ENCODE results near the gene NSF.
"Not testable (repeated sequence)": the region's sequence is repeated elsewhere in the genome, so short reads cannot be mapped to it uniquely, and the experiment has no call there.

NSF gene

GRCh38 chr17:46632146-46632545 is 41.7 kb downstream of the NSF start:
- DNase-seq, result not testable (repeated sequence)

DNA sequence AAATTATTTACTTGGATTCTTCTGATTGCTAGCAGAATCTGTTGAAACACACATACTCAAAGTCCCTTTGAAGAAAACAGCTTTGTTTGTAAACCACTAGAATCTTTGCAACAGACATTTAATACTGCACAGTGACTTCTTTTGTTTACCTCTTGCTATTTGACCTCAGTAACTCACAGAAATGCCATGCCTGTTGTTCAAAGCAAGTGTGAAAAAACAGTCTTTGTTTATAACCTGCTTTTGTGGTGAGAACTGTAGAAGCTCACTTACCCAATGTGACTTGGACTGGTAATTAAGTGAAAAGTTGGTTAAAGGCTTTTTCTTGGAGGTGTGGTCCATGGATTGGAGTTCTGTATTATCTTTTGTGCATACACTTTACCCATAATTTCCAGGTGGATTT is 44.4 kb downstream of the NSF start:
- DNase-seq, result not testable (repeated sequence)

GRCh38 chr17:46641861-46642656 is 51.6 kb downstream of the NSF start:
- DNase-seq, result not testable (repeated sequence)

DNA sequence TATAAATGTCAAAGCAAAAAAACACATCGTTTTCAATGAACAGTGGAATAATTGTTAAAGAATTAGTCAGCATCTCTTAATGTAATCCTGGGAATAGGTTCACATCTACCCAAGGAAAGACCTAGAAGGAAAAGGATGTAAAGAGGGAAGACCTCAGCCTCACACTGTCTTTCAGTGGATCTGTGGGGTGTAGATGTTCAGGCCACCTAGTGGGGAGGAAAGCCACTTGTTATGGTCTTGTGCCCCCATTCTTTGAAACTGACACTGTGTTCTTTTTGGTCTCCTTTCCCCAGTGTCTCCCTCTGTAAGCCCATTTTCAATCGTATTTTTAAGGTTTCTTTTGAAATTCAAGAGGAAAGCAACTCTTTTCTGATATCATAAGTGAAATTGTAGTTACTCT is 56.8 kb downstream of the NSF start:
- not testable (repeated sequence) for DNase-seq

DNA sequence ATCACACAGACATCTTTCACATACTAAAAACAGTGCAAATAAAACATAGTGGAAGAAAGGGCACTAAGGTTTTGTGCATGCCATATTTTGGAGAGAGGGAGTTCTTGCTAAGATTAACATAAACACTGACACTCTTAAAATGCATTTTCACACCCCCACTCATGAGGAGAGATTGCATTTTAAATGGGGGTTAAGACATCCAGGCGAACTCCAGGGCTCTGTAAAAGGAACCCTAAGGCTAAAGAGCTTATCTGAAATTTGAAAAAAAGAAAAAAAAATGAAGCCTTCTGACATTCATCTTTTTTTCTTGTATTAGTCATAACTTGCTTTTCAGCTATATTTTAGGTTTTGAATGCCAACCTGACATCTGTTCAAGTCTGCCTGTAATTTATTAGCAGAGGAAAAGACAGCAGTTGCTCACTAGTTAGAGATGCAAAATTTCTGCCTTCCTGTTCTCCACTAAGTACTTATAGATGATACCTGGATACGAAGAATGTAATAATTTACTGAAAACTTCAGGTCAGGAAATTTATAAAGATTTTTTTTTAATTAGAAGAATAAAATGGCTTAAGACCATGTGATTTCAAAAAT is 57.3 kb downstream of the NSF start:
- DNase-seq, result not testable (repeated sequence)

DNA sequence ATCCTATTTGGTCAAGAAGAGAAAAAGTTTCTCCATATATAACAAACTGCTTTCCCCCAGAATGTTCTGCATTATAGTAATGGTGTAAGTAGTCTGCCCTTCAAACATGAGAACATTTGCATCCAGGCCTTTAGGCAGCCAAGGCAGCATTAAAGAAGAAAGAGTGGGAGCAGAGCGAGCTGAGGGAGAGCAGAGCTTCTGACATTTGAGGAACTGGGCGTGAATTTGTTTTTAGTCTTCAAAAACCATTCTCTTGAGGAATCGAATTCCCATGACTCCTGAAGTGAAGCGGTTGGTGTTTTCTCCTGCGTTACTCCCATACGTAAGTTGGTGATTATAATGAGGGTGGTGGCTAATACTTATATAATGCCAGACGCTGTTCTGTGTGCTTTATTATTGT is 58.8 kb downstream of the NSF start:
- DNase-seq, result not testable (repeated sequence)

DNA sequence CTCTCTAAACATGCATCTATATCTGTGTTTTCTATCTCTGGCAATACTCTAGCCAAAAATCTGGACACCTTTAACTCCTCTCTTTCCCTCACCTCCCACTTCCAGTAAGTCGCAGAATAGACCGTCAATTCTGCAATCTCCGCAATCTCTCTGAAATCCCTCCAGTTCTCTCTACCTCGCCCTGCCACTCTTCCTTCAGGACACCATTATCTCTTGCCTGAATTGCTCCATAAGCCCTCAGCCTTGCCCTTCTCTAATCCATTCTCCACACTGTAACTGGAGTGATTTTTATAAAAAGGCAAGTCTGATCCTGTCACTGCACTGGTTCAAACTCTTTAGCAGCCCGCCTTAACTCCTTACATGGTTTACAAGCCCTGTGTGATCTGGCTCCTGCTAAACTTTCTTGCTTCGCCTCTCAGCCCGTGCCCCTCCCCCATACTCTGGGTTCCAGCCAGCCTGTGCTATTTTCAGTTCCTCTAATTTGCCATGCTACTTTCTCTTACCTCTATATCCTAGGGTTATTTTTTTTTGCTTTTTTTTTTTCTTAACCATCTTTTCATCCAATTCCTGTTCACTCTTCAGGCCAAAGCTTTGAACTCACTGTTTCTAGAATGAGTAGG is 61.7 kb downstream of the NSF start:
- not testable (repeated sequence) for DNase-seq

- DNase-seq, result not testable (repeated sequence)
Observed at GRCh38 chr17:46658235-46658634, 67.8 kb downstream of the NSF start.

DNA sequence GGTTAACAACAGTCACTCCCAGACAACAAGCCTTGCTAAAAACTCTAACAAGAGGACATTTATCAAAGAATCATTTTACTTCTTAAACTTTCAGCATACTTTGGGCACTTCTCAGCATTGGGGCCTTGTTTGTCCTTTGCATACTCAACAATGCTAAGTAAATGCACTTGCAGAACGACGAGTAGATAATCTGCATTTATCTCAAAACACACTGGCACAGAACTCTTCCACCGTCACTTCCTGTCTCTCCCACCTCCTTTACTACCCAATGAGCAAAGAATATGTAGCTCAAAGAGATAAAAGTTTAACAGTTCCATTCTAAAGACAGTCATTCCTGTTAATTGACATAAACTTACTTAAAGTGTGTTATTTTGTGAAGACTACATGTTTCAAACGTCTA is 69.2 kb downstream of the NSF start:
- DNase-seq, result not testable (repeated sequence)

DNA sequence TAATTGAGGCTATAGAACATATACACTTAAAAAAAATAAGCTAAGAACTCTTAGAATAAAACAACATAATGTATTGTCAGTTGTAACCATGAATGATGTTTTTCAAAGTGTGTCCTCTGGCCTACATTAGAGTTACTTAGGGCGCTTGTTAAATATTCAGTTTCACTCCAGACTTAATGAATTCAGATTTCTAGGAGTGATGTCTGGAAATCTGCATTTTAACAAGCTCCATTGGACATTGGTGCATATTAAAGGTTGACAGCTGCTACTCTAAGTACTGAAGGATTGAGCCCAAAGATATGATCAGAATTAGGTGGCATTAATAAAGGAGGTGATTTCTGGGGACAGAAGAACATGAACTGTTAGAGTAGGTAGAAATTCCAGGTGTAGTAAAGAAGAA is 72.7 kb downstream of the NSF start:
- DNase-seq, result not testable (repeated sequence)

DNA sequence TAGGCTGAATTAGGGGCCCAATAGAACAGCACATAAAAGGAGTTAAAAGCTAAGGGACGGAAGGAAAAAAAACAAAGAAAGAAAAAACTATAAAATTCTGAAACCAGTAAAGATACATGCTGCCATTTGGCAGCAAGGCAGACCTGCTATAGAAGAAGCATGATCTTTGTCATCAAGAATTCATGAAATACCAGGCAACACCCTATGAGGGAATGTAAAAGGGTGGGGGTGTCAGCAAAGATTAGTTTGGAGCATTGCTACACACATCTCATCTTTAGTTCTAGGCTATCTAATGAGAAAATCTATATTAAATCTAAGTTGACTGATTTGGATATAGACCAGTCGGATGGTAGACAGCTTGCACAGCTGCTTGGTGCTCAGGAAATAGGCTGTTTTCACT is 73.1 kb downstream of the NSF start:
- not testable (repeated sequence) for DNase-seq

DNA sequence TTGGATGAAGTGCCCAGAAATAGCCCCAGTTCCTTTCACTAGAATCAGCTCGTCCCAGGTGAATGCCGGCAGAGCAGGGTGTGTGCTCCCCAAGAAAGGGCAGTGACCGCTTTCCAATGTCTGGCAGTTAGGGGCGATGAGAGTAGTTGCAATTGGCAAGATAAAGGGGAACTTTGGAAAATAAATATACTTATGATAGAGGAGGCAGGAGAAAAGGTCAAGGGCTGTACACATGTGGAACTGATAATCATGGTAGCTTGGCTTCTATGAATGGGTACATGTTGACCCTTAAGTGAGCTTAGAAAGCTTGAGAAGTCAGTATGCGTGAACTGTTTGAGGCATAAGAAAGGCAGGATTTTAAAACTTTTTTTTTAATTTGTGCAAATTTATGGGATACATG is 75.5 kb downstream of the NSF start:
- DNase-seq, result not testable (repeated sequence)

- DNase-seq, result not testable (repeated sequence)
Observed at GRCh38 chr17:46670789-46671188, 80.3 kb downstream of the NSF start.

DNA sequence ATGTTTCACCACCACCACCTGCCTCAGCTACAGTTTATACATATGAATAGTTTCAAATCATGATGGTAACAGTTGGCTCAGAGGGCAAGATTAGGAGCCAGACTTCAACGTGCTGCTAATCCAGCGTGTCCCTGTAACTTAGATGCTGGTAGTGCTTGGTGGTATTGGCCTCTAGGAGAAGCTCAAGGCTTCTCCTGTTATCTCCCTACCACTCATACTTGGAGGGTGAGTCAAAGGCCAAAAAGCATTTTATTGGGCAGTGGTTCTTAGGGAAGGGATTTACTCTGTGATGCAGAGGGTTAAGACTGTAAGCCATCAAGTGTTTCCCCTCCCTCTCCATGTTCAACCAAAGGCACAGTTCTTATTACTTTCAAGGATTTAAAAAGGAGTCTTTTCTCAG is 82.3 kb downstream of the NSF start:
- DNase-seq, result not testable (repeated sequence)

DNA sequence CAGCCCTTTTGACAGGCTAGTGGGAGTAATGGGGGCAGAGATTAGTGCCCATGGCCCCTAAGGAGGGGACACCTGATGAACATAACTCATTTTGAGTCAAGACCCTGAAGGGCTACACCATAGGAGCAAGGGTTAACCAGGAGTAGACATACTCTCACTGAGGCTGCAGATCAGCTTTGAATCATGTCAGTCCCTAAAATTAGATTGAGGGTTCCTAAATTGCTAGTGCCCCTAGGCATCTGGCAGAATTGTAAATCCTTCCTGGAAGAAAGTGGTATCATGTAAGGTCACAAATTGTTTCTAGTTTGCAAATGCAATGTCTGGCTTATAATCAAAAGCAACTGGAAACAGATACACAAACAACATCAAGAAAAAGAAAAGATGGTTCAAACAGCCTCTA is 87.3 kb downstream of the NSF start:
- not testable (repeated sequence) for DNase-seq

- DNase-seq, result not testable (repeated sequence)
Observed at GRCh38 chr17:46683653-46684052, 93.2 kb downstream of the NSF start.

DNA sequence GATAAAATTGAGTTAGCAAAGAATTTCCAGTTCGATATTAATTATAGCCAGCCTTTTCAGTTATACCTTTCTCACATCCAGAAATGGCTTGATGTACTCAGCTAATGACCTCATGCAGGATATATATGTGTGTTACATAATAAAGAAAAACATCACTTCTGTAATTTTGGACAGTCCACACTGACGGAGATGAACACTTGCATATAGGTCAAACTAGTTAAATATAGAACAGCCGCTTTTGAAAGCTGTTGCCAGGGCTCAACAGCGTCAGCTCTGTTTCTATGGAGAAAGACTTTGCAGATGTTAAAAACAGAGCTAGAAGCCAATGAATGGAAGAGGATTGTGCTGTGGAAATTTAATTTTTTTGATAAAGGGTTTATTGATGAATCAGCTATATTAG is 94.8 kb downstream of the NSF start:
- not testable (repeated sequence) for DNase-seq

- DNase-seq, result not testable (repeated sequence)
Observed at GRCh38 chr17:46692196-46692595, 101.7 kb downstream of the NSF start.

DNA sequence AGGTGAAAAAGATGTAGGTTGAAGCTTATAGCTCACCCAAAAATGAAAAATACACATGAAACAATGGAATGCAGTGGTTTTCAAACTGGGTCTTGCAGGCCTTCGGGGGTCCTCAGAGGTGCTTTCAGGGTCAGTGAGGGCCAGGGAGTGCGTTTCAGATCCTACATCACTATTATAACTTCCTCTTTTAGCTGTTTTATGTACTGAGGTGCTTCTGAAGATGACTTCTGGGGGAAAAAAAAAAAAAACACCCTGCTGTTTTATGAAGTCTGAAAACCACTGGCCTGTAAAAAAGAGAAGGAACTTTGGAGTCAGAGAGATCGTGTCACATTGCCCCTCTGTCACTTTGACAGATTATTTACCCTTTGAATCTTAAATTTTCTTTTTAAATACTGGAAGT is 102.8 kb downstream of the NSF start:
- not testable (repeated sequence) for DNase-seq

DNA sequence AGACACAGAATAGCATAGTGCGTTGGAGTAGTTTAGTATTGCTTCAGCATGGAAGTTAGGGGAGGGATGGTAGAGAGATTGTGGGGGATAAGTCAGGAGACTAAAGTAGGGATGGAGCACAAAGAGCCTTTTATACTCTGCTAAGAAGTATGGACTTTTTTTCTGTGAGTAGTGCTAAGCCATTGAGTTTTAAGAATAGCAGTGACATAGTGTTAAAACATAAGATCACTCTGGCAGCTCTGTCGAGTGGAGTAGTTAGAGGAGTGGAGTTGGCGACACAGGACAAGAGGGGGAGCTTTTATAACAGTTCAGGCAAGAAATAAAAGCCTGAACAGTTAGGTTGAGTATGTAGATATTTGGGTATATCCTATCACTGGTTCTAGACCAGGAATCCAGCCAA is 106.1 kb downstream of the NSF start:
- DNase-seq, result not testable (repeated sequence)

- not testable (repeated sequence) for DNase-seq
Observed at GRCh38 chr17:46699014-46699413, 108.5 kb downstream of the NSF start.

DNA sequence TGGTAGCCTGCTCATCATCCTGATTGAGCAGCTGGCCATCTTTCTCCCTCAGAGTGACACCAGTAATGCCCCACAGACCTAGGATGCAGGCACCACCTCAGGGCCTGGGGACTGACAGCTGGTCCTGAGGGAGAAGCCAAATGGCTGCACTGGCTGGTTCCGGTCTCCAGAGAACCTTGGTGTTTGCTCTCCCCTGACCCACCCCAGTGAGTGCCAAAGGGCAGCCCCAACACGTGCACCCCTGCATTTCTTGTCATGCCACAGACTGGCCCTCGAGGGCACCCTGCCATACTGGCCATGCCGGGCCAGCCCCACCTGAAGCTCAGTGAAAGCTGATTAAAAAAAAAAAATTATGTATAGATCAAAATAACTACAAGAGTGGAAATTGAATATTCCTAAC is 127.5 kb downstream of the NSF start:
- no peak for DNase-seq

DNA sequence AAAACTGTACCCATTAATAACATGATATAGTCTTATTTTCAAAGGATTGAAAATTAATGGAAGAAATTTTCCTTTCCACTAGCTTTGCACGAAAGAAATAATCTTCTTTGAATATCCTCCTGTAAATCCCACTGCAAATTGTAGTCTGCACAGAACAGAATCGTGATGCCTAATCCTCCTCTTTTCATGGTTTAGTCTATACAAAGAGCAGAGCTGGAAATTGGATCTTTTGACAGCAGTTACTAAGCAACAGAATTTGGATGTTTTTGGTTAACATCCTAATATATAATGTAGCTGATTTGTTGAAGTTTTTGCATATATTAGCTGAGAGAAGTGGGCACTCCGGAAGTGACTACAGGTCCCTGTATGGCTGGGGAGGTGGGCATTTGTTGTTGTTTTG is 129.4 kb downstream of the NSF start:
- no peak for DNase-seq

GRCh38 chr17:46720408-46720807 is 129.9 kb downstream of the NSF start:
- no peak for DNase-seq
